Measurements from ENCODE around the gene ARHGEF16.

DNA sequence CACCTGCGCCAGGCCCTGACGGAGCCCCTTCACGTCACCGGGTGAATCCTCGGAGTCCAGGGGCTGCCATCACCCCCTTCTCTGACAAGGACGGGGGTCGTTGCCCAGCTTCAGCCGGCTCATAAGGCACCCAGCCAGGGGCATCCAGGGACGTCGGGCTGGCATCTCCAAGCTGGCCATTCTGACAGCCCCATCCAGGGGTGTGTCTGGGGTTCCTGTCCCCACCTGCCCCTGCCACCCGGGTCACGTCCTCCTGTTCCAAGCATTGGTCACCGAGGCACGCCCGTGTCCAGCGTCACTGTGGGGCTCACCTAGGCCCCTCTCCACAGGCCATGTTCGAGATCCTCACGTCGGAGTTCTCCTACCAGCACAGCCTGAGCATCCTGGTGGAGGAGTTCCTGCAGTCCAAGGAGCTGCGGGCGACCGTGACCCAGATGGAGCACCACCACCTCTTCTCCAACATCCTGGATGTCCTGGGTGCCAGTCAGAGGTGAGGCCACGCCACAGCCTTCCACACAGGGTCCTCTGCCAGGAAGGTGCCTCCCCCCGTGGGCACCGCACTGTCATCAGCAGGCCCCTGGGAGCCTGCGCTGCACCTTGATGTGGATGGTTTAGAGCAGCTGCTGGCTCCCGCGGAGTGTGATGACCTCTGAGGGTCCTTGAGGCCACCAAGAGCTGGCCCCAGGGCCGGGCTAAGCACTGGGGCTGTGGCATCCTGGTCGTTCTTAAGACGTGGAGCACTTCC is 14.8 kb downstream of the ARHGEF16 start:
- TF ChIP-seq, protein P1, sequence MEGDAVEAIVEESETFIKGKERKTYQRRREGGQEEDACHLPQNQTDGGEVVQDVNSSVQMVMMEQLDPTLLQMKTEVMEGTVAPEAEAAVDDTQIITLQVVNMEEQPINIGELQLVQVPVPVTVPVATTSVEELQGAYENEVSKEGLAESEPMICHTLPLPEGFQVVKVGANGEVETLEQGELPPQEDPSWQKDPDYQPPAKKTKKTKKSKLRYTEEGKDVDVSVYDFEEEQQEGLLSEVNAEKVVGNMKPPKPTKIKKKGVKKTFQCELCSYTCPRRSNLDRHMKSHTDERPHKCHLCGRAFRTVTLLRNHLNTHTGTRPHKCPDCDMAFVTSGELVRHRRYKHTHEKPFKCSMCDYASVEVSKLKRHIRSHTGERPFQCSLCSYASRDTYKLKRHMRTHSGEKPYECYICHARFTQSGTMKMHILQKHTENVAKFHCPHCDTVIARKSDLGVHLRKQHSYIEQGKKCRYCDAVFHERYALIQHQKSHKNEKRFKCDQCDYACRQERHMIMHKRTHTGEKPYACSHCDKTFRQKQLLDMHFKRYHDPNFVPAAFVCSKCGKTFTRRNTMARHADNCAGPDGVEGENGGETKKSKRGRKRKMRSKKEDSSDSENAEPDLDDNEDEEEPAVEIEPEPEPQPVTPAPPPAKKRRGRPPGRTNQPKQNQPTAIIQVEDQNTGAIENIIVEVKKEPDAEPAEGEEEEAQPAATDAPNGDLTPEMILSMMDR (conservative IDR thresholded peaks at IDR 0.05 in 1 of 2, IDR thresholded peaks at IDR 0.05 in 1 of 2; ENCODE audit: extremely low read depth in 1 of 2, insufficient read depth in 1 of 2, low read depth in 1 of 2, low read length in 2 of 2): no peak
- TF ChIP-seq EZH2 (IDR thresholded peaks at IDR 0.05; ENCODE audit: borderline replicate concordance, low read length): no peak
